A673 (cell line): ENCODE measurements around the gene GNAT2. TPM values are rescaled to one million over a fixed set of nuclear protein-coding genes. Genes with fewer than 3 reads are reported as not detected.
A peak's percentile ranks its signal among the peaks of the same experiment; 100 is the strongest.

Experiments
- BruUV-seq: library from RNA; stranded (reverse); fragments of 400-500 nt; replicated peaks from 2 replicates; lab custom pipeline; 2021; lab: Mats Ljungman, UMichigan
- CTCF ChIA-PET: fragments of 300-600 bp; sonication (Branson Sonifier 250); formaldehyde crosslinking; loops from one replicate; lab custom pipeline; 2022; ENCODE audit warnings: antibody characterized with exemption; lab: Charles Lee
- POLR2A ChIA-PET: fragments of 300-600 bp; sonication (Branson Sonifier 250); formaldehyde crosslinking; loops from one replicate; lab custom pipeline; 2022; ENCODE audit warnings: antibody characterized with exemption; ENCODE audit not compliant: low non-redundant PET; lab: Charles Lee
- DNase-seq: peaks from one replicate; pipeline ENCODE4 v3.0.0-alpha.2; 2015; ENCODE audit warnings: low spot score
- H3K27ac ChIP-seq: fragments of 200-600 bp; sonication (generic); 2 replicates; pipeline ENCODE4 v1.5.1; 2016; ENCODE audit warnings: mixed run types, low read depth, mild to moderate bottlenecking, mixed read lengths, antibody characterized with exemption, low read length; ENCODE audit not compliant: poor library complexity, severe bottlenecking
- H3K27me3 ChIP-seq: fragments of 200-600 bp; sonication (generic); replicated peaks from 2 replicates; pipeline ENCODE4 v1.6.1; 2017; ENCODE audit warnings: mixed run types, low read depth, mild to moderate bottlenecking, mixed read lengths, antibody characterized with exemption, low read length; ENCODE audit not compliant: insufficient read depth, poor library complexity
- H3K36me3 ChIP-seq: fragments of 200-600 bp; sonication (generic); 2 replicates; pipeline ENCODE4 v1.6.1; 2016; ENCODE audit warnings: mixed run types, mild to moderate bottlenecking, mixed read lengths, antibody characterized with exemption, low read length; ENCODE audit not compliant: insufficient read depth, poor library complexity, severe bottlenecking
- H3K4me1 ChIP-seq: fragments of 200-600 bp; sonication (generic); 2 replicates; pipeline ENCODE4 v1.6.1; 2017; ENCODE audit warnings: mixed run types, mild to moderate bottlenecking, mixed read lengths, antibody characterized with exemption, low read length; ENCODE audit not compliant: insufficient read depth, poor library complexity, severe bottlenecking
- H3K4me3 ChIP-seq: fragments of 200-600 bp; sonication (generic); 2 replicates; pipeline ENCODE4 v1.5.1; 2016; ENCODE audit warnings: low read depth, mixed run types, mild to moderate bottlenecking, mixed read lengths, low read length; ENCODE audit not compliant: poor library complexity, severe bottlenecking
- H3K9me3 ChIP-seq: fragments of 200-600 bp; sonication (generic); 2 replicates; pipeline ENCODE4 v1.6.1; 2016; ENCODE audit warnings: mixed run types, low read depth, mild to moderate bottlenecking, mixed read lengths, antibody characterized with exemption, low read length; ENCODE audit not compliant: poor library complexity, severe bottlenecking
- CTCF ChIP-seq: fragments of 300-800, 200-600 bp; sonication (generic); conservative IDR thresholded peaks from 2 replicates; pipeline ENCODE4 v1.5.1; 2017; ENCODE audit warnings: low read depth, mild to moderate bottlenecking, antibody characterized with exemption, low read length, moderate library complexity, mixed read lengths
- EZH2 ChIP-seq: fragments of 200-600 bp; sonication (generic); IDR thresholded peaks from 2 replicates; pipeline ENCODE4 v1.6.1; 2017; ENCODE audit warnings: borderline replicate concordance, low read depth, mild to moderate bottlenecking, mixed read lengths, antibody characterized with exemption, low read length; ENCODE audit not compliant: poor library complexity, severe bottlenecking
- intact Hi-C: fragments of 100-400 bp; cut with micrococcal nuclease; formaldehyde crosslinking; loops from one replicate; pipeline ENCODE4 v1.10.0; 2022; ENCODE audit not compliant: unreplicated experiment
- total RNA-seq: library from RNA; stranded (reverse); gene quantifications from 2 replicates; pipeline ENCODE4 v1.2.3, GENCODE V29; 2021

The GNAT2 gene
- total RNA-seq, 1 experiment from 2014 or later: not detected

- Histone ChIP-seq H3K27ac (peak overlapping the region; percentile 84), H3K36me3 (peaks cover 5% of the 10 kb centered on the region), H3K4me3 (no peak overlapping the region), H3K4me1 (peaks cover 59% of the 10 kb centered on the region), H3K9me3 (no peaks in the 10 kb centered on the region), H3K27me3 (no peaks in the 10 kb centered on the region)
- no TSS peak for BruUV-seq
- intact Hi-C loops: no loop called here
- DNase-seq: peak; percentile 85
- POLR2A ChIA-PET: no interaction called here
- CTCF ChIA-PET: interaction anchor here (4.7 kb wide), 1 partner anchor 12 kb away, joined by 35 read pairs; no protein-coding TSS in a partner anchor
- TF ChIP-seq CTCF (no peak), EZH2 (no peak)
Observed at GRCh38 chr1:109653306-109653705, 33.9 kb upstream of the GNAT2 start.

GRCh38 chr1:109652402-109652801, 33.0 kb upstream of the GNAT2 start:
- ChIA-PET CTCF (interaction anchor here (0.7 to 4.7 kb wide), 2 partner anchors 12 to 22 kb away, joined by 3 to 35 read pairs; no protein-coding TSS in a partner anchor), POLR2A (no interaction called here)
- H3K4me1 ChIP-seq: peaks cover 59% of the 10 kb centered on the region
- intact Hi-C loops: no loop called here
- H3K27me3 ChIP-seq: no peaks in the 10 kb centered on the region
- TF ChIP-seq CTCF: no peak
- TF ChIP-seq EZH2: no peak
- H3K27ac ChIP-seq: peak overlapping the region; percentile 84
- BruUV-seq: no TSS peak
- H3K9me3 ChIP-seq: no peaks in the 10 kb centered on the region
- no peak overlapping the region for H3K4me3 ChIP-seq
- H3K36me3 ChIP-seq: no peaks in the 10 kb centered on the region
- DNase-seq: no peak

GRCh38 chr1:109650609-109651008, 31.2 kb upstream of the GNAT2 start:
- POLR2A ChIA-PET: no interaction called here
- Histone ChIP-seq H3K27ac (peak overlapping the region; percentile 84), H3K4me3 (no peak overlapping the region), H3K9me3 (no peaks in the 10 kb centered on the region), H3K27me3 (no peaks in the 10 kb centered on the region), H3K4me1 (peaks cover 59% of the 10 kb centered on the region), H3K36me3 (no peaks in the 10 kb centered on the region)
- no TSS peak for BruUV-seq
- intact Hi-C loops: no loop called here
- CTCF ChIA-PET: interaction anchor here (1.6 to 4.7 kb wide), 3 partner anchors 10 to 102 kb away, joined by 3 to 35 read pairs (median 5); partner anchors contain the start of gene GNAI3
- DNase-seq: no peak
- TF ChIP-seq CTCF: no peak
- TF ChIP-seq EZH2: no peak
